Measurements from ENCODE around the gene GNAO1. TPM values are rescaled to one million over a fixed set of nuclear protein-coding genes. Genes with fewer than 3 reads are reported as not detected.

Gene GNAO1
- total and polyA plus RNA-seq, 9 of the 15 experiments (the other 6 are each of a cell fraction or from before 2014, with no cell fraction given): 0.07 to 0.42 (median 0.08) TPM; not detected in 5

- TF ChIP-seq ZBTB8A (IDR thresholded peaks at IDR 0.05; ENCODE audit: partially characterized antibody) (no peak), BCLAF1 (IDR thresholded peaks at IDR 0.05; ENCODE audit: borderline replicate concordance in 1 of 2, control insufficient read depth in 1 of 2, low read depth in 2 of 2, low read length in 1 of 2) (no peak), ETV5 (CRISPR knock-in tag; IDR thresholded peaks at IDR 0.05; ENCODE audit: low read depth) (no peak), ZNF584 (CRISPR knock-in tag; IDR thresholded peaks at IDR 0.05; ENCODE audit: low read depth) (no peak), BDP1 (IDR thresholded peaks at IDR 0.05; ENCODE audit: insufficient read depth, insufficient read length) (no peak), POLR2G (IDR thresholded peaks at IDR 0.05; ENCODE audit: low read depth, low read length) (no peak), NFXL1 (CRISPR knock-in tag; IDR thresholded peaks at IDR 0.05) (no peak), ZC3H8 (IDR thresholded peaks at IDR 0.05) (no peak), POLR2AphosphoS5 (IDR thresholded peaks at IDR 0.05; ENCODE audit: control insufficient read depth, insufficient read depth, low read depth, low read length) (no peak), NCOA6 (IDR thresholded peaks at IDR 0.05) (no peak), ZNF717 (CRISPR knock-in tag; IDR thresholded peaks at IDR 0.05) (no peak), SNRNP70 (optimal IDR thresholded peaks at IDR 0.05; ENCODE audit: low read depth, low read length) (no peak), SREBF1 (IDR thresholded peaks at IDR 0.05; ENCODE audit: borderline replicate concordance, low read depth, low read length) (no peak), CTBP1 (IDR thresholded peaks at IDR 0.05; ENCODE audit: borderline replicate concordance) (peak; percentile 55), ARNT (IDR thresholded peaks at IDR 0.05) (no peak), SMARCC2 (IDR thresholded peaks at IDR 0.05; ENCODE audit: low read depth) (no peak), DLX4 (CRISPR knock-in tag; IDR thresholded peaks at IDR 0.05) (no peak), IRF2 (CRISPR knock-in tag; IDR thresholded peaks at IDR 0.05) (no peak), ZNF436 (CRISPR knock-in tag; IDR thresholded peaks at IDR 0.05) (no peak)
- TF ChIP-seq, protein P1, sequence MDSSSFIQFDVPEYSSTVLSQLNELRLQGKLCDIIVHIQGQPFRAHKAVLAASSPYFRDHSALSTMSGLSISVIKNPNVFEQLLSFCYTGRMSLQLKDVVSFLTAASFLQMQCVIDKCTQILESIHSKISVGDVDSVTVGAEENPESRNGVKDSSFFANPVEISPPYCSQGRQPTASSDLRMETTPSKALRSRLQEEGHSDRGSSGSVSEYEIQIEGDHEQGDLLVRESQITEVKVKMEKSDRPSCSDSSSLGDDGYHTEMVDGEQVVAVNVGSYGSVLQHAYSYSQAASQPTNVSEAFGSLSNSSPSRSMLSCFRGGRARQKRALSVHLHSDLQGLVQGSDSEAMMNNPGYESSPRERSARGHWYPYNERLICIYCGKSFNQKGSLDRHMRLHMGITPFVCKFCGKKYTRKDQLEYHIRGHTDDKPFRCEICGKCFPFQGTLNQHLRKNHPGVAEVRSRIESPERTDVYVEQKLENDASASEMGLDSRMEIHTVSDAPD (CRISPR knock-in tag; IDR thresholded peaks at IDR 0.05): no peak
- TF ChIP-seq, protein P2, sequence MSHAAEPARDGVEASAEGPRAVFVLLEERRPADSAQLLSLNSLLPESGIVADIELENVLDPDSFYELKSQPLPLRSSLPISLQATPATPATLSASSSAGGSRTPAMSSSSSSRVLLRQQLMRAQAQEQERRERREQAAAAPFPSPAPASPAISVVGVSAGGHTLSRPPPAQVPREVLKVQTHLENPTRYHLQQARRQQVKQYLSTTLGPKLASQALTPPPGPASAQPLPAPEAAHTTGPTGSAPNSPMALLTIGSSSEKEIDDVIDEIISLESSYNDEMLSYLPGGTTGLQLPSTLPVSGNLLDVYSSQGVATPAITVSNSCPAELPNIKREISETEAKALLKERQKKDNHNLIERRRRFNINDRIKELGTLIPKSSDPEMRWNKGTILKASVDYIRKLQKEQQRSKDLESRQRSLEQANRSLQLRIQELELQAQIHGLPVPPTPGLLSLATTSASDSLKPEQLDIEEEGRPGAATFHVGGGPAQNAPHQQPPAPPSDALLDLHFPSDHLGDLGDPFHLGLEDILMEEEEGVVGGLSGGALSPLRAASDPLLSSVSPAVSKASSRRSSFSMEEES (CRISPR knock-in tag; IDR thresholded peaks at IDR 0.05): no peak
- TF ChIP-seq, protein P3, sequence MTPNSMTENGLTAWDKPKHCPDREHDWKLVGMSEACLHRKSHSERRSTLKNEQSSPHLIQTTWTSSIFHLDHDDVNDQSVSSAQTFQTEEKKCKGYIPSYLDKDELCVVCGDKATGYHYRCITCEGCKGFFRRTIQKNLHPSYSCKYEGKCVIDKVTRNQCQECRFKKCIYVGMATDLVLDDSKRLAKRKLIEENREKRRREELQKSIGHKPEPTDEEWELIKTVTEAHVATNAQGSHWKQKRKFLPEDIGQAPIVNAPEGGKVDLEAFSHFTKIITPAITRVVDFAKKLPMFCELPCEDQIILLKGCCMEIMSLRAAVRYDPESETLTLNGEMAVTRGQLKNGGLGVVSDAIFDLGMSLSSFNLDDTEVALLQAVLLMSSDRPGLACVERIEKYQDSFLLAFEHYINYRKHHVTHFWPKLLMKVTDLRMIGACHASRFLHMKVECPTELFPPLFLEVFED (CRISPR knock-in tag; conservative IDR thresholded peaks at IDR 0.05): no peak
These were observed 141.3 kb downstream of the GNAO1 start (continued) for GRCh38 chr16:56332464-56333079.
